Liver (tissue), 9 donors: ENCODE data around the gene HEATR5B. TPM values are rescaled to one million over a fixed set of nuclear protein-coding genes. Genes with fewer than 3 reads are reported as not detected.

ENCODE experiments used
- DNase-seq: peaks from one replicate; pipeline ENCODE4 v3.0.0-alpha.2; 2017; ENCODE audit warnings: low spot score
- H3K27ac ChIP-seq, 2 donors: one replicate each; pipeline ENCODE4 v1.7.0; 2013; ENCODE audit warnings: inconsistent platforms in 2 of 2, low read length in 2 of 2, control low read depth in 1 of 2, low read depth in 1 of 2, mild to moderate bottlenecking in 1 of 2
- H3K27me3 ChIP-seq, 4 donors: one replicate each; pipeline versions ENCODE4 v1.6.1 to v1.7.0; 2013; ENCODE audit warnings: low read length in 3 of 4, inconsistent platforms in 1 of 4, mild to moderate bottlenecking in 1 of 4, moderate library complexity in 1 of 4; ENCODE audit not compliant: control insufficient read depth in 4 of 4, insufficient read depth in 4 of 4
- H3K36me3 ChIP-seq, 4 donors: one replicate each; pipeline versions ENCODE4 v1.6.1 to v1.7.0; 2013; ENCODE audit warnings: low read length in 3 of 4, mild to moderate bottlenecking in 3 of 4, low read depth in 1 of 4, moderate library complexity in 1 of 4; ENCODE audit not compliant: control insufficient read depth in 4 of 4, insufficient read depth in 3 of 4
- H3K4me1 ChIP-seq, 4 donors: one replicate each; pipeline versions ENCODE4 v1.6.1 to v1.7.0; 2013; ENCODE audit warnings: low read length in 3 of 4, mild to moderate bottlenecking in 3 of 4, moderate library complexity in 1 of 4; ENCODE audit not compliant: control insufficient read depth in 4 of 4, insufficient read depth in 4 of 4
- H3K4me3 ChIP-seq, 3 donors: one replicate each; pipeline versions ENCODE4 v1.6.1 to v1.7.0; 2013; ENCODE audit warnings: low read length in 3 of 3, control low read depth in 1 of 3, low read depth in 1 of 3, mild to moderate bottlenecking in 1 of 3
- H3K9ac ChIP-seq, 2 donors: one replicate each; pipeline ENCODE4 v1.7.0; 2013; ENCODE audit warnings: low read length in 2 of 2, mild to moderate bottlenecking in 2 of 2, moderate library complexity in 2 of 2, control low read depth in 1 of 2, low read depth in 1 of 2
- H3K9me3 ChIP-seq, 4 donors: one replicate each; pipeline versions ENCODE4 v1.6.1 to v1.7.0; 2013; ENCODE audit warnings: low read length in 3 of 4; ENCODE audit not compliant: control insufficient read depth in 4 of 4
- EGR1 ChIP-seq, 2 donors: IDR thresholded peaks; 2 replicates each; pipeline ENCODE4 v1.6.1; 2016 to 2018; ENCODE audit warnings: antibody characterized with exemption in 2 of 2, low read depth in 2 of 2
- GABPA ChIP-seq, 2 donors: IDR thresholded peaks in 1 of 2; conservative IDR thresholded peaks in 1 of 2; 2 replicates each; pipeline ENCODE4 v1.6.1; 2016; ENCODE audit warnings: antibody characterized with exemption in 2 of 2, mild to moderate bottlenecking in 1 of 2, moderate library complexity in 1 of 2
- HNF4A ChIP-seq, 2 donors: conservative IDR thresholded peaks; 2 replicates each; pipeline ENCODE4 v1.6.1; 2016; ENCODE audit warnings: antibody characterized with exemption in 2 of 2, mild to moderate bottlenecking in 2 of 2
- HNF4G ChIP-seq: IDR thresholded peaks from 2 replicates; pipeline ENCODE4 v1.6.1; 2016; ENCODE audit warnings: antibody characterized with exemption
- JUND ChIP-seq, 2 donors: IDR thresholded peaks; 2 replicates each; pipeline ENCODE4 v1.6.1; 2016; ENCODE audit warnings: antibody characterized with exemption in 2 of 2
- NR2F2 ChIP-seq: IDR thresholded peaks from 2 replicates; pipeline ENCODE4 v1.6.1; 2016; ENCODE audit warnings: antibody characterized with exemption
- RAD21 ChIP-seq, 2 donors: IDR thresholded peaks; 2 replicates each; pipeline ENCODE4 v1.6.1; 2016; ENCODE audit warnings: antibody characterized with exemption in 2 of 2, mild to moderate bottlenecking in 2 of 2
- RXRA ChIP-seq, 2 donors: IDR thresholded peaks; 2 replicates each; pipeline ENCODE4 v1.6.1; 2017 to 2018; ENCODE audit warnings: antibody characterized with exemption in 2 of 2, mild to moderate bottlenecking in 1 of 2
- TAF1 ChIP-seq: conservative IDR thresholded peaks from 2 replicates; pipeline ENCODE4 v1.6.1; 2016; ENCODE audit warnings: antibody characterized with exemption, mild to moderate bottlenecking
- YY1 ChIP-seq: IDR thresholded peaks from 2 replicates; pipeline ENCODE4 v1.6.1; 2016; ENCODE audit warnings: antibody characterized with exemption, mild to moderate bottlenecking
- WGBS: extraction: QIAGEN DNeasy Blood & Tissue Kit; methylation state at CpG from one replicate; pipeline ENCODE4 v1.1.7; 2013; 5-methylcytosine and 5-hydroxymethylcytosine counted together
- polyA plus RNA-seq, 2 donors: library from polyadenylated mRNA; stranded (reverse) in 1 of 2; unstranded in 1 of 2; fragments of 200-250 nt in 1 of 2; fragments of >200 nt in 1 of 2; fragmentation: Nextera tagmentation in 1 of 2; extraction: Ambion mirVana in 1 of 2; gene quantifications; one replicate each; pipeline versions ENCODE4 v1.2.1 to v1.2.3, GENCODE V29; 2013 to 2015
- total RNA-seq, 2 donors: library from RNA; depleted of rRNA; stranded (reverse); fragments of >200 nt; gene quantifications; one replicate each; pipeline ENCODE4 v1.2.3, GENCODE V29; 2014
- TF ChIP-seq, protein P1 (sequence below): IDR thresholded peaks from 2 replicates; pipeline ENCODE4 v1.6.1; 2016; ENCODE audit warnings: antibody characterized with exemption
- TF ChIP-seq, protein P2 (sequence below): fragments of 150-350 bp; IDR thresholded peaks from 2 replicates; pipeline ENCODE4 v1.5.1; 2017; ENCODE audit warnings: improper control_type of control experiment, low read depth, low read length; ENCODE audit not compliant: missing input control
- donor health status: healthy.
- donor health status: healthy.
- donor health status: healthy.
- donor health status: healthy.
- donor health status: healthy.

Gene HEATR5B
- total and polyA plus RNA-seq, 4 donors, result 4.1 to 24.3 (median 11.6) TPM

DNA sequence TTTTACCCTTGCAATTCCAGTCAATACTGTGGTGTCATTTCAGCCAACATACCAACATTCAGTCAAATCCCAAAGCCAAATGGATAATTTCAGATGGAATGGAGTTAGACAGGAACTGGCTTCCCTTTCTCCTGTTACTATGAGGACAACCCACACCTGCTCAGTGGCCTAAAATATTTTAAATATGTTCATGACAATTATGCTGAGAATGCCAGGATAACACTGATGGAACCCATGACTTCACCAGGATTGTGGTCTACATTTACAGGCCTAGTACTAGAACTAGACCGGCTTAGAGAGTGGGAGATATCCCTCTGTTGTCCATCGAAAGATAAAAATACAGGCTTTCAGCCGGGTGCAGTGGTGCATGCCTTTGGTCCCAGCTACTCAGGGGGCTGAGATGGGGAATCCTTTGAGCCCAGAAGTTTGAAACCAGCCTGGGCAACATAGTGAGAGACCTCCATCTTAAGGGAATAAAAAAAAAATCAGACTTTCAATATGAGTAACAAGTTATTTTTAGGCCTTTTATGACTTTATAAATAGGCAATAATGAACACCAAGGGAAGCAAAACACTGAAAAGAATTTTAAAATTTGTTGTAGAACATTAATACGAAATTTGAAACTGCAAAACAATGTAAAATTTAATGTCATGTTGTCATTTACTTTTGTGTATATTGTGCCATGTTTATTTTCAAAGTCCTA is 14.4 kb upstream of the HEATR5B start (continued):
- TF ChIP-seq, protein P1, sequence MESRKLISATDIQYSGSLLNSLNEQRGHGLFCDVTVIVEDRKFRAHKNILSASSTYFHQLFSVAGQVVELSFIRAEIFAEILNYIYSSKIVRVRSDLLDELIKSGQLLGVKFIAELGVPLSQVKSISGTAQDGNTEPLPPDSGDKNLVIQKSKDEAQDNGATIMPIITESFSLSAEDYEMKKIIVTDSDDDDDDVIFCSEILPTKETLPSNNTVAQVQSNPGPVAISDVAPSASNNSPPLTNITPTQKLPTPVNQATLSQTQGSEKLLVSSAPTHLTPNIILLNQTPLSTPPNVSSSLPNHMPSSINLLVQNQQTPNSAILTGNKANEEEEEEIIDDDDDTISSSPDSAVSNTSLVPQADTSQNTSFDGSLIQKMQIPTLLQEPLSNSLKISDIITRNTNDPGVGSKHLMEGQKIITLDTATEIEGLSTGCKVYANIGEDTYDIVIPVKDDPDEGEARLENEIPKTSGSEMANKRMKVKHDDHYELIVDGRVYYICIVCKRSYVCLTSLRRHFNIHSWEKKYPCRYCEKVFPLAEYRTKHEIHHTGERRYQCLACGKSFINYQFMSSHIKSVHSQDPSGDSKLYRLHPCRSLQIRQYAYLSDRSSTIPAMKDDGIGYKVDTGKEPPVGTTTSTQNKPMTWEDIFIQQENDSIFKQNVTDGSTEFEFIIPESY, result no peak
- TF ChIP-seq HNF4G (no peak), GABPA (IDR thresholded peaks at IDR 0.05 in 1 of 2, conservative IDR thresholded peaks at IDR 0.05 in 1 of 2) (no peak), RXRA (IDR thresholded peaks at IDR 0.05) (no peak), YY1 (no peak), HNF4A (conservative IDR thresholded peaks at IDR 0.05) (no peak)
- TF ChIP-seq, protein P2, sequence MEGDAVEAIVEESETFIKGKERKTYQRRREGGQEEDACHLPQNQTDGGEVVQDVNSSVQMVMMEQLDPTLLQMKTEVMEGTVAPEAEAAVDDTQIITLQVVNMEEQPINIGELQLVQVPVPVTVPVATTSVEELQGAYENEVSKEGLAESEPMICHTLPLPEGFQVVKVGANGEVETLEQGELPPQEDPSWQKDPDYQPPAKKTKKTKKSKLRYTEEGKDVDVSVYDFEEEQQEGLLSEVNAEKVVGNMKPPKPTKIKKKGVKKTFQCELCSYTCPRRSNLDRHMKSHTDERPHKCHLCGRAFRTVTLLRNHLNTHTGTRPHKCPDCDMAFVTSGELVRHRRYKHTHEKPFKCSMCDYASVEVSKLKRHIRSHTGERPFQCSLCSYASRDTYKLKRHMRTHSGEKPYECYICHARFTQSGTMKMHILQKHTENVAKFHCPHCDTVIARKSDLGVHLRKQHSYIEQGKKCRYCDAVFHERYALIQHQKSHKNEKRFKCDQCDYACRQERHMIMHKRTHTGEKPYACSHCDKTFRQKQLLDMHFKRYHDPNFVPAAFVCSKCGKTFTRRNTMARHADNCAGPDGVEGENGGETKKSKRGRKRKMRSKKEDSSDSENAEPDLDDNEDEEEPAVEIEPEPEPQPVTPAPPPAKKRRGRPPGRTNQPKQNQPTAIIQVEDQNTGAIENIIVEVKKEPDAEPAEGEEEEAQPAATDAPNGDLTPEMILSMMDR, result no peak

DNA sequence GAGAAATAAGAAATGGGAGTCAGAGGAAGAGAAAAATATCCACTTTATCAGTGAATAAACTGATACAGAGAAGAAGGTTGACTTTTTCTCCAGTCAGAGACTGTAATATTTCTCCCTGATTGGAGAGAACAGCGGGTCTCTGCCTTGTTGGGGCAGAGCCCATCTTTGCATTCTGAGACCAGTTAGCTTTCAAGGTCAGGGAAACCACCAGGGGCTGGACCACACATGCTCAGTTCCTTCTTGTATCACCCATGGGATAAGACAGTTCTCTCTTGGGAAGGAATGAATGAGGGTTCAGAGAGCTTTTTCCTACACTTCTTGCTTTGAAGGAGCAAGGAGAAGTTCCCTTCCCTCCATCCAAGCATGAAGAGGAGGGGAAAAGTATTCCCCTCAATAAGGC is 12.4 kb upstream of the HEATR5B start:
- no peak for TF ChIP-seq JUND (IDR thresholded peaks at IDR 0.05)
- TF ChIP-seq EGR1 (IDR thresholded peaks at IDR 0.05; ENCODE audit: low read depth in 2 of 2), result no peak
- no peak for TF ChIP-seq RAD21 (IDR thresholded peaks at IDR 0.05)
- TF ChIP-seq, protein P1, result no peak
- TF ChIP-seq HNF4A (conservative IDR thresholded peaks at IDR 0.05), result no peak
- no peak for TF ChIP-seq NR2F2
- Histone ChIP-seq H3K9me3 (no peaks in the 10 kb centered on the region), H3K27me3 (no peaks in the 10 kb centered on the region), H3K4me1 (peaks cover 0 to 3% (median 0%) of the 10 kb centered on the region in 4 donors), H3K27ac (no peak overlapping the region), H3K36me3 (peaks cover 4 to 59% (median 30%) of the 10 kb centered on the region in 4 donors), H3K9ac (no peak overlapping the region), H3K4me3 (no peak overlapping the region)
- DNase-seq, result no peak
- 95% methylated on average over 1 of the region's 1 CpG for WGBS

DNA sequence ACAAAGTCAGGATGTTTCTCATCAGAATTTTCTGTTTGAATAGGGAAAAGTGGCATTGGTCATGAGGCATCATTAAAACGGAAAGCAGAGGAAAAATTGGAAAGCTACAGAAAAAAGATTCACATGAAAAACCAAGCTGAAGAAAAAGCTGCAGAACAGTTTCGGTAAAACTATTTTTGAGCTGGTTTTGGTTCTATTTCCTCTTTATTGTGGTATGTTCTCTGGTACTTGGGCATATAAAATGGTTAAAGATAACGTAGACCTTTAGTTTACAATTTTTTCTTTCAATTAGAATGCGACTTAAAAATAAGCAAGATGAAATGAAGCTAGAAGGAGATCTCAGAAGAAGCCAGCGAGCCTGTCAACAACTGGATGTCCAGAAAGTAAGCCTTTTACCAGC is 7.7 kb upstream of the HEATR5B start:
- Histone ChIP-seq H3K9me3 (no peaks in the 10 kb centered on the region), H3K9ac (no peak overlapping the region), H3K36me3 (peaks cover 6 to 43% (median 30%) of the 10 kb centered on the region in 4 donors), H3K4me1 (peaks cover 0 to 3% (median 0%) of the 10 kb centered on the region in 4 donors), H3K27me3 (no peaks in the 10 kb centered on the region), H3K27ac (no peak overlapping the region), H3K4me3 (no peak overlapping the region)
- 83% methylated on average over 5 of the region's 5 CpGs for WGBS
- no peak for TF ChIP-seq EGR1 (IDR thresholded peaks at IDR 0.05; ENCODE audit: low read depth in 2 of 2)
- no peak for TF ChIP-seq HNF4G
- no peak for TF ChIP-seq YY1
- TF ChIP-seq RAD21 (IDR thresholded peaks at IDR 0.05), result no peak
- TF ChIP-seq TAF1, result no peak
- TF ChIP-seq GABPA (IDR thresholded peaks at IDR 0.05 in 1 of 2, conservative IDR thresholded peaks at IDR 0.05 in 1 of 2), result no peak
- TF ChIP-seq RXRA (IDR thresholded peaks at IDR 0.05), result no peak
- TF ChIP-seq, protein P2, result no peak
- TF ChIP-seq, protein P1, result no peak
- no peak for DNase-seq
